WTC11 (cell line): Measurements from ENCODE around the gene EEF1AKMT1. TPM values are rescaled to one million over a fixed set of nuclear protein-coding genes. Genes with fewer than 3 reads are reported as not detected.

Experiments
- ATAC-seq: fragments of 200-7000 bp; cut with Tn5 transposase; 2 replicates; pipeline ENCODE4 v1.10.0; 2021; ENCODE audit warnings: mild to moderate bottlenecking, moderate library complexity
- CTCF ChIA-PET: fragments of 300-600 bp; sonication (Branson Sonifier 250); formaldehyde crosslinking; loops from one replicate; lab custom pipeline; 2021; ENCODE audit warnings: antibody characterized with exemption; lab: Charles Lee
- POLR2A ChIA-PET: fragments of 350-600 bp; sonication (Branson Sonifier 250); formaldehyde crosslinking; loops from one replicate; lab custom pipeline; 2021; ENCODE audit warnings: antibody characterized with exemption; lab: Charles Lee
- DNase-seq: peaks from one replicate; pipeline ENCODE4 v3.0.0; 2021; ENCODE audit warnings: low spot score
- H3K27ac Mint-ChIP-seq: 2 replicates; pipeline ENCODE4 v1.8.0; 2021; ENCODE audit warnings: mixed read lengths
- H3K27me3 Mint-ChIP-seq: 2 replicates; pipeline ENCODE4 v1.8.0; 2021; ENCODE audit warnings: low read depth, mild to moderate bottlenecking, moderate library complexity, mixed read lengths
- H3K36me3 Mint-ChIP-seq: 2 replicates; pipeline ENCODE4 v1.8.0; 2021; ENCODE audit warnings: mixed read lengths
- H3K4me1 Mint-ChIP-seq: 2 replicates; pipeline ENCODE4 v1.8.0; 2022; ENCODE audit warnings: mixed read lengths
- H3K4me3 Mint-ChIP-seq: 2 replicates; pipeline ENCODE4 v1.8.0; 2021; ENCODE audit warnings: mild to moderate bottlenecking, moderate library complexity, mixed read lengths
- H3K9me3 Mint-ChIP-seq: 2 replicates; pipeline ENCODE4 v1.8.0; 2021; ENCODE audit warnings: mixed read lengths
- CREM ChIP-seq: sonication (generic); formaldehyde crosslinking; IDR thresholded peaks from 2 replicates; pipeline ENCODE4 v1.8.1; 2022; ENCODE audit warnings: mild to moderate bottlenecking, missing genetic modification reagents, moderate library complexity
- ELF4 ChIP-seq: sonication (generic); formaldehyde crosslinking; IDR thresholded peaks from 2 replicates; pipeline ENCODE4 v1.8.1; 2022; ENCODE audit warnings: low read depth, mild to moderate bottlenecking, moderate library complexity, missing genetic modification reagents
- EMX1 ChIP-seq: fragments of 250-450 bp; sonication (Bioruptor Pico); IDR thresholded peaks from 2 replicates; pipeline ENCODE4 v1.8.0; 2021; ENCODE audit warnings: mild to moderate bottlenecking
- ETV6 ChIP-seq: sonication (generic); formaldehyde crosslinking; IDR thresholded peaks from 2 replicates; pipeline ENCODE4 v1.8.1; 2022; ENCODE audit warnings: mild to moderate bottlenecking, missing genetic modification reagents
- GABPB1 ChIP-seq: sonication (generic); formaldehyde crosslinking; IDR thresholded peaks from 2 replicates; pipeline ENCODE4 v1.8.1; 2023; ENCODE audit warnings: mild to moderate bottlenecking, missing genetic modification reagents
- KAT7 ChIP-seq: sonication (generic); formaldehyde crosslinking; IDR thresholded peaks from 2 replicates; pipeline ENCODE4 v1.8.1; 2023; ENCODE audit warnings: missing genetic modification reagents, mild to moderate bottlenecking, borderline replicate concordance
- MXD4 ChIP-seq: fragments of 250-450 bp; sonication (Bioruptor Pico); IDR thresholded peaks from 2 replicates; pipeline ENCODE4 v1.8.0; 2021; ENCODE audit warnings: mild to moderate bottlenecking, moderate library complexity, borderline replicate concordance
- OVOL2 ChIP-seq: fragments of 250-450 bp; sonication (Bioruptor Pico); IDR thresholded peaks from 2 replicates; pipeline ENCODE4 v1.9.0; 2021; ENCODE audit warnings: mild to moderate bottlenecking, borderline replicate concordance
- SMAD4 ChIP-seq: sonication (generic); formaldehyde crosslinking; IDR thresholded peaks from 2 replicates; pipeline ENCODE4 v1.8.0; 2022; ENCODE audit warnings: mild to moderate bottlenecking, missing genetic modification reagents
- TP53 ChIP-seq: sonication (generic); formaldehyde crosslinking; IDR thresholded peaks from 2 replicates; pipeline ENCODE4 v1.8.1; 2023; ENCODE audit warnings: mild to moderate bottlenecking, missing genetic modification reagents
- ZNF317 ChIP-seq: sonication (generic); formaldehyde crosslinking; IDR thresholded peaks from 2 replicates; pipeline ENCODE4 v1.8.1; 2023; ENCODE audit warnings: low read depth, mild to moderate bottlenecking, moderate library complexity, missing genetic modification reagents, borderline replicate concordance
- total RNA-seq: library from RNA; stranded (reverse); gene quantifications from 3 replicates; pipeline ENCODE4 v1.2.3, GENCODE V29; 2021
- TF ChIP-seq, protein P1 (sequence below): fragments of 250-450 bp; sonication (Bioruptor Pico); IDR thresholded peaks from 2 replicates; pipeline ENCODE4 v1.9.0; 2021; ENCODE audit warnings: mild to moderate bottlenecking
- TF ChIP-seq, protein P2 (sequence below): fragments of 250-450 bp; sonication (Bioruptor Pico); IDR thresholded peaks from 2 replicates; pipeline ENCODE4 v1.9.0; 2021; ENCODE audit warnings: moderate library complexity, mild to moderate bottlenecking, inconsistent platforms, borderline replicate concordance
- TF ChIP-seq, protein P3 (sequence below): sonication (generic); formaldehyde crosslinking; IDR thresholded peaks from 2 replicates; pipeline ENCODE4 v1.8.0; 2022; ENCODE audit warnings: mild to moderate bottlenecking, missing genetic modification reagents
- TF ChIP-seq, protein P4 (sequence below): sonication (generic); formaldehyde crosslinking; IDR thresholded peaks from 2 replicates; pipeline ENCODE4 v1.8.1; 2022; ENCODE audit warnings: low read depth, missing genetic modification reagents, borderline replicate concordance
- TF ChIP-seq, protein P5 (sequence below): sonication (generic); formaldehyde crosslinking; IDR thresholded peaks from 2 replicates; pipeline ENCODE4 v1.8.1; 2022; ENCODE audit warnings: mild to moderate bottlenecking, missing genetic modification reagents, moderate library complexity, borderline replicate concordance
- TF ChIP-seq, protein P6 (sequence below): sonication (generic); formaldehyde crosslinking; conservative IDR thresholded peaks from 2 replicates; pipeline ENCODE4 v1.8.1; 2023; ENCODE audit warnings: mild to moderate bottlenecking, low read depth, missing genetic modification reagents, moderate library complexity

The EEF1AKMT1 gene
- total RNA-seq, 1 experiment from 2014 or later, result 2.6 TPM

DNA sequence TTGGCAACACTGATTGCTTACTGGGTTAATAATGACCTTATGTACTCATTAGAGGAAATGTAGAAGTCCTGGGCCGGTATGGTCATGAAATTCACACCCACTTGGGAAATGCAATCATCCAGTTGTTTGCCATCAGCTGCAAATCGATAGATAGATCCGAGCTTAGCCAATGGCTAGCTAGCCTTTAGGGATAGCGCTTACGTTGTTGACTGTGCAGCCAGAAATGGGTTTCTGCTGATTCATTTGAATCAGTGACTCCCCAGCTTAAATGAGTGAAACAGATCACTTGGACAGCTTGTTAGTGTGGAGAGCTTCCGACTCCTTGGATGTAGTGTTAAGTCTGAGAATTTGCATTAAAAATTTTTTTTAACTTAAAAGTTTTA is 58.4 kb downstream of the EEF1AKMT1 start:
- Mint-ChIP-seq H3K4me1 (peaks cover 31% of the 10 kb centered on the region), H3K27ac (no peak overlapping the region), H3K36me3 (no peaks in the 10 kb centered on the region), H3K4me3 (no peak overlapping the region), H3K9me3 (no peaks in the 10 kb centered on the region), H3K27me3 (peaks cover 16% of the 10 kb centered on the region)
- ChIA-PET CTCF (interaction anchor here (0.6 to 2.7 kb wide), 3 partner anchors 11 to 223 kb away, joined by 3 to 16 read pairs (median 4); partner anchors contain the start of gene IL17D), POLR2A (no interaction called here)
- no peak for TF ChIP-seq ELF4 (CRISPR knock-in tag)
- TF ChIP-seq, protein P1, sequence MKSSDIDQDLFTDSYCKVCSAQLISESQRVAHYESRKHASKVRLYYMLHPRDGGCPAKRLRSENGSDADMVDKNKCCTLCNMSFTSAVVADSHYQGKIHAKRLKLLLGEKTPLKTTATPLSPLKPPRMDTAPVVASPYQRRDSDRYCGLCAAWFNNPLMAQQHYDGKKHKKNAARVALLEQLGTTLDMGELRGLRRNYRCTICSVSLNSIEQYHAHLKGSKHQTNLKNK (CRISPR knock-in tag), result no peak
- TF ChIP-seq, protein P2, sequence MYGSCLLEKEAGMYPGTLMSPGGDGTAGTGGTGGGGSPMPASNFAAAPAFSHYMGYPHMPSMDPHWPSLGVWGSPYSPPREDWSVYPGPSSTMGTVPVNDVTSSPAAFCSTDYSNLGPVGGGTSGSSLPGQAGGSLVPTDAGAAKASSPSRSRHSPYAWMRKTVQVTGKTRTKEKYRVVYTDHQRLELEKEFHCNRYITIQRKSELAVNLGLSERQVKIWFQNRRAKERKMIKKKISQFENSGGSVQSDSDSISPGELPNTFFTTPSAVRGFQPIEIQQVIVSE, result no peak
- TF ChIP-seq SMAD4 (CRISPR knock-in tag), result no peak
- TF ChIP-seq EMX1 (CRISPR knock-in tag), result no peak
- no peak for TF ChIP-seq TP53
- TF ChIP-seq, protein P3, sequence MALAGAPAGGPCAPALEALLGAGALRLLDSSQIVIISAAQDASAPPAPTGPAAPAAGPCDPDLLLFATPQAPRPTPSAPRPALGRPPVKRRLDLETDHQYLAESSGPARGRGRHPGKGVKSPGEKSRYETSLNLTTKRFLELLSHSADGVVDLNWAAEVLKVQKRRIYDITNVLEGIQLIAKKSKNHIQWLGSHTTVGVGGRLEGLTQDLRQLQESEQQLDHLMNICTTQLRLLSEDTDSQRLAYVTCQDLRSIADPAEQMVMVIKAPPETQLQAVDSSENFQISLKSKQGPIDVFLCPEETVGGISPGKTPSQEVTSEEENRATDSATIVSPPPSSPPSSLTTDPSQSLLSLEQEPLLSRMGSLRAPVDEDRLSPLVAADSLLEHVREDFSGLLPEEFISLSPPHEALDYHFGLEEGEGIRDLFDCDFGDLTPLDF (CRISPR knock-in tag), result no peak
- no peak for TF ChIP-seq CREM (CRISPR knock-in tag)
- no peak for TF ChIP-seq OVOL2
- no peak for TF ChIP-seq ZNF317 (CRISPR knock-in tag)
- no peak for TF ChIP-seq MXD4 (CRISPR knock-in tag)
- TF ChIP-seq, protein P4, sequence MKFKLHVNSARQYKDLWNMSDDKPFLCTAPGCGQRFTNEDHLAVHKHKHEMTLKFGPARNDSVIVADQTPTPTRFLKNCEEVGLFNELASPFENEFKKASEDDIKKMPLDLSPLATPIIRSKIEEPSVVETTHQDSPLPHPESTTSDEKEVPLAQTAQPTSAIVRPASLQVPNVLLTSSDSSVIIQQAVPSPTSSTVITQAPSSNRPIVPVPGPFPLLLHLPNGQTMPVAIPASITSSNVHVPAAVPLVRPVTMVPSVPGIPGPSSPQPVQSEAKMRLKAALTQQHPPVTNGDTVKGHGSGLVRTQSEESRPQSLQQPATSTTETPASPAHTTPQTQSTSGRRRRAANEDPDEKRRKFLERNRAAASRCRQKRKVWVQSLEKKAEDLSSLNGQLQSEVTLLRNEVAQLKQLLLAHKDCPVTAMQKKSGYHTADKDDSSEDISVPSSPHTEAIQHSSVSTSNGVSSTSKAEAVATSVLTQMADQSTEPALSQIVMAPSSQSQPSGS (CRISPR knock-in tag), result no peak
- no peak for TF ChIP-seq GABPB1 (CRISPR knock-in tag)
- TF ChIP-seq, protein P5, sequence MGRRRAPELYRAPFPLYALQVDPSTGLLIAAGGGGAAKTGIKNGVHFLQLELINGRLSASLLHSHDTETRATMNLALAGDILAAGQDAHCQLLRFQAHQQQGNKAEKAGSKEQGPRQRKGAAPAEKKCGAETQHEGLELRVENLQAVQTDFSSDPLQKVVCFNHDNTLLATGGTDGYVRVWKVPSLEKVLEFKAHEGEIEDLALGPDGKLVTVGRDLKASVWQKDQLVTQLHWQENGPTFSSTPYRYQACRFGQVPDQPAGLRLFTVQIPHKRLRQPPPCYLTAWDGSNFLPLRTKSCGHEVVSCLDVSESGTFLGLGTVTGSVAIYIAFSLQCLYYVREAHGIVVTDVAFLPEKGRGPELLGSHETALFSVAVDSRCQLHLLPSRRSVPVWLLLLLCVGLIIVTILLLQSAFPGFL (CRISPR knock-in tag), result no peak
- no peak for ATAC-seq
- no peak for DNase-seq

DNA sequence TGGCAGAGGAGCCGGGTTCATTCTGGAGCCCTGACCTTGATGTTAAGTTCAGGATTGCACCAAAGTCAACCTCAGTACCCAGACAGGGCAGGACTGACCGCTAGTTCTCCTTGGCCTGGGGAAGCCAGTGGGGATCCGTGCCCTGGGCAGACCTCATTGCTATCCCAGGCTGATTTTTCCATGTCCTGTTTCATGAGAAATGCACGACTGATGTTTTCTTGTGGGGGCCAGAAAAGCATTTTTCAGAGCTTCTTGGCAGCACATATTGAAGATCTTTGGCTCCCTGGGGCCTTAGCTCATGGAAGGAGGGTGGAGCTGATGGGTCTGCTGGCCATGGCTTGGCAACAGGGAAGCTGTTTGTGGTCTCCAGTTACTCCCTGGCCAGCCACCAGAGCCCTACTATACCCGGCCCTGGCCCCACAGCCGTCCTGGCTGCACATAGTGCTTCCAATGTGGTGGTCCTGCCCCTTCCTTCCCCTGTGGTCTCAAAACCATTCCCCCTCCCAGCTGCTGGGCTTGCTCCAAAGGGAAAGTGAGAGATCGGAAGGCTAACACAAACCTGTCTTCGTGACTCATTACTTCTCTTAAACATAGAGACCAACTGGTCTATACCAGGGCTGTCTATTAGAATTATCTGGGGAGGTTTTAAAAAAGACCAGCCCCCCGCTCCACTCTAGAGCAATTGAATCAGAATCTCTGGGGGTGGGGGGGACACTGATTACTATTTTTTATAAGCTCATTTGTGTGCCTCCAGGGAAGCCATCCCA is 59.0 kb downstream of the EEF1AKMT1 start:
- DNase-seq, result no peak
- TF ChIP-seq SMAD4 (CRISPR knock-in tag), result no peak
- no peak for TF ChIP-seq ETV6 (CRISPR knock-in tag)
- no peak for TF ChIP-seq KAT7 (CRISPR knock-in tag)
- TF ChIP-seq, protein P6, sequence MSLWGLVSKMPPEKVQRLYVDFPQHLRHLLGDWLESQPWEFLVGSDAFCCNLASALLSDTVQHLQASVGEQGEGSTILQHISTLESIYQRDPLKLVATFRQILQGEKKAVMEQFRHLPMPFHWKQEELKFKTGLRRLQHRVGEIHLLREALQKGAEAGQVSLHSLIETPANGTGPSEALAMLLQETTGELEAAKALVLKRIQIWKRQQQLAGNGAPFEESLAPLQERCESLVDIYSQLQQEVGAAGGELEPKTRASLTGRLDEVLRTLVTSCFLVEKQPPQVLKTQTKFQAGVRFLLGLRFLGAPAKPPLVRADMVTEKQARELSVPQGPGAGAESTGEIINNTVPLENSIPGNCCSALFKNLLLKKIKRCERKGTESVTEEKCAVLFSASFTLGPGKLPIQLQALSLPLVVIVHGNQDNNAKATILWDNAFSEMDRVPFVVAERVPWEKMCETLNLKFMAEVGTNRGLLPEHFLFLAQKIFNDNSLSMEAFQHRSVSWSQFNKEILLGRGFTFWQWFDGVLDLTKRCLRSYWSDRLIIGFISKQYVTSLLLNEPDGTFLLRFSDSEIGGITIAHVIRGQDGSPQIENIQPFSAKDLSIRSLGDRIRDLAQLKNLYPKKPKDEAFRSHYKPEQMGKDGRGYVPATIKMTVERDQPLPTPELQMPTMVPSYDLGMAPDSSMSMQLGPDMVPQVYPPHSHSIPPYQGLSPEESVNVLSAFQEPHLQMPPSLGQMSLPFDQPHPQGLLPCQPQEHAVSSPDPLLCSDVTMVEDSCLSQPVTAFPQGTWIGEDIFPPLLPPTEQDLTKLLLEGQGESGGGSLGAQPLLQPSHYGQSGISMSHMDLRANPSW (CRISPR knock-in tag), result no peak
- Mint-ChIP-seq H3K27ac (no peak overlapping the region), H3K27me3 (peaks cover 16% of the 10 kb centered on the region), H3K4me3 (no peak overlapping the region), H3K9me3 (no peaks in the 10 kb centered on the region), H3K4me1 (peaks cover 31% of the 10 kb centered on the region), H3K36me3 (no peaks in the 10 kb centered on the region)
- ChIA-PET POLR2A (no interaction called here), CTCF (interaction anchor here (0.9 to 2.7 kb wide), 4 partner anchors 9 to 222 kb away, joined by 3 to 16 read pairs (median 8); partner anchors contain the start of gene IL17D)
- ATAC-seq, result no peak
